ENCODE measurements around the gene ATP2A2. TPM values are rescaled to one million over a fixed set of nuclear protein-coding genes. Genes with fewer than 3 reads are reported as not detected.

The ATP2A2 gene
- total and polyA plus RNA-seq, 2 of the 4 experiments (the other 2 are of a cell fraction) = 166 to 225 TPM

- Histone ChIP-seq H3K9me1 (ENCODE audit: insufficient read depth, low read length) (0 out of 2 replicates have a peak, but pooled peaks cover 2% of the 10 kb centered on the region), H4K8ac (ENCODE audit: low read depth in 2 of 2, low read length in 2 of 2) (no peak overlapping the region), H2BK5ac (ENCODE audit: low read depth, low read length, poor library complexity, severe bottlenecking) (no peak overlapping the region), H3K23ac (ENCODE audit: low read depth, low read length) (no peak overlapping the region), H4K5ac (ENCODE audit: low read depth, low read length) (no peak overlapping the region), H3K4me1 (ENCODE audit: control insufficient read depth, insufficient read depth, low read length) (no peaks in the 10 kb centered on the region), H2BK15ac (ENCODE audit: low read depth, low read length) (no peak overlapping the region), H3K18ac (ENCODE audit: low read depth, low read length) (no peak overlapping the region), H3K9me3 (ENCODE audit: control insufficient read depth, insufficient read depth, low read length) (no peaks in the 10 kb centered on the region), H2AK9ac (replicated peaks; ENCODE audit: low read depth, low read length, poor library complexity) (no peak overlapping the region), H3K14ac (replicated peaks; ENCODE audit: low read depth, low read length) (no peak overlapping the region), H3K4me2 (ENCODE audit: low read depth, low read length) (no peak overlapping the region; the same call in 1 of the 2 replicates), H3K27me3 (ENCODE audit: control insufficient read depth, insufficient read depth, low read length) (no peaks in the 10 kb centered on the region), H2BK120ac (ENCODE audit: low read depth, low read length) (no peak overlapping the region), H3K4me3 (ENCODE audit: insufficient read depth, low read depth, low read length) (no peak overlapping the region), H3K9ac (ENCODE audit: low read depth, low read length) (no peak overlapping the region), H3K4ac (ENCODE audit: low read depth, low read length) (no peak overlapping the region), H3K27ac (ENCODE audit: insufficient read depth, low read length) (no peak overlapping the region), H4K20me1 (ENCODE audit: insufficient read depth, low read length) (no peaks in the 10 kb centered on the region), H3K36me3 (ENCODE audit: control insufficient read depth, insufficient read depth, low read length) (no peaks in the 10 kb centered on the region; the same call in 1 of the 2 replicates), H2AFZ (replicated peaks; ENCODE audit: low read length, poor library complexity) (no peak overlapping the region), H3K56ac (ENCODE audit: extremely low read depth, insufficient read depth, low read length) (no peak overlapping the region), H2AK5ac (ENCODE audit: low read depth, low read length) (no peak overlapping the region), H2BK20ac (ENCODE audit: low read depth, low read length) (no peak overlapping the region), H3K79me1 (ENCODE audit: low read depth in 1 of 2, low read length in 2 of 2) (no peaks in the 10 kb centered on the region), H4K91ac (ENCODE audit: insufficient read depth, low read depth, low read length) (no peak overlapping the region)
- BruUV-seq (replicated peaks) = no TSS peak
- no peak for ATAC-seq (ENCODE audit: low read depth)
- DNase-seq = no peak
- no peak for TF ChIP-seq RCOR1 (IDR thresholded peaks at IDR 0.05; ENCODE audit: insufficient replicate concordance, low read length)
- intact Hi-C loops (cut with micrococcal nuclease) (no loop called here), dilution Hi-C loops (cut with HindIII; ENCODE audit: low sequenced_read_pairs, unreplicated experiment) (no loop called here), in situ Hi-C loops (cut with MboI; ENCODE audit: low sequenced_read_pairs) (no loop called here)
- CTCF ChIA-PET = interaction anchor here (1.0 kb wide), 1 partner anchor 10 kb away, joined by 5 read pairs; no protein-coding TSS in a partner anchor
- POLR2A ChIA-PET (ENCODE audit: unreplicated experiment) = no interaction called here
- no CpG with 5 or more reads among the region's 2 CpGs for WGBS, 2 experiments (ENCODE audit: extremely low coverage in 2 of 2, insufficient read length in 1 of 2)
Observed at GRCh38 chr12:110234331-110234751, 46.7 kb upstream of the ATP2A2 start.
